IPS-18c (cell line): Measurements from ENCODE around the gene HLTF.
A peak's percentile ranks its signal among the peaks of the same experiment; 100 is the strongest.

Experiments
- H3K4me3 ChIP-seq: 2 replicates; pipeline ENCODE4 v1.7.0; 2013; ENCODE audit warnings: low read depth, mild to moderate bottlenecking, low read length, moderate library complexity; ENCODE audit not compliant: insufficient read depth
- H3K9me3 ChIP-seq: one replicate; pipeline ENCODE4 v1.6.1; 2013; ENCODE audit warnings: mild to moderate bottlenecking, low read length, moderate library complexity; ENCODE audit not compliant: control insufficient read depth, insufficient read depth

Gene HLTF

GRCh38 chr3:149095487-149095886, 9.2 kb upstream of the HLTF start:
- no peak overlapping the region for H3K4me3 ChIP-seq
- H3K9me3 ChIP-seq: peaks cover 2% of the 10 kb centered on the region

GRCh38 chr3:149091983-149092382, 5.7 kb upstream of the HLTF start:
- H3K4me3 ChIP-seq: no peak overlapping the region

GRCh38 chr3:149090907-149091306, 4.6 kb upstream of the HLTF start:
- Histone ChIP-seq H3K4me3 (no peak overlapping the region), H3K9me3 (peaks cover 2% of the 10 kb centered on the region)

More at GRCh38 chr3:149091983-149092382, 5.7 kb upstream of the HLTF start:
- H3K9me3 ChIP-seq: peaks cover 4% of the 10 kb centered on the region

GRCh38 chr3:149090461-149090860, 4.1 kb upstream of the HLTF start:
- Histone ChIP-seq H3K9me3 (peaks cover 2% of the 10 kb centered on the region), H3K4me3 (no peak overlapping the region)

GRCh38 chr3:149089395-149089794, 3.1 kb upstream of the HLTF start:
- H3K9me3 ChIP-seq: peaks cover 2% of the 10 kb centered on the region
- no peak overlapping the region for H3K4me3 ChIP-seq

GRCh38 chr3:149087208-149087607, 875 bp upstream of the HLTF start:
- Histone ChIP-seq H3K9me3 (peaks cover 5% of the 10 kb centered on the region), H3K4me3 (no peak overlapping the region)

- H3K9me3 ChIP-seq: peaks cover 5% of the 10 kb centered on the region
- H3K4me3 ChIP-seq: peak overlapping the region; percentile 79
Observed at GRCh38 chr3:149085828-149086231, 503 bp downstream of the HLTF start.

- peaks cover 3% of the 10 kb centered on the region for H3K9me3 ChIP-seq
- no peak overlapping the region for H3K4me3 ChIP-seq
Observed at GRCh38 chr3:149081772-149082171, 4.6 kb downstream of the HLTF start.

- Histone ChIP-seq H3K9me3 (peaks cover 3% of the 10 kb centered on the region), H3K4me3 (no peak overlapping the region)
Observed at GRCh38 chr3:149080699-149081091, 5.6 kb downstream of the HLTF start.

GRCh38 chr3:149080011-149080698, 6.2 kb downstream of the HLTF start:
- Histone ChIP-seq H3K4me3 (no peak overlapping the region), H3K9me3 (peaks cover 3% of the 10 kb centered on the region)

GRCh38 chr3:149077628-149078027, 8.7 kb downstream of the HLTF start:
- Histone ChIP-seq H3K4me3 (no peak overlapping the region), H3K9me3 (no peaks in the 10 kb centered on the region)

GRCh38 chr3:149067883-149068282, 18.4 kb downstream of the HLTF start:
- Histone ChIP-seq H3K4me3 (no peak overlapping the region), H3K9me3 (no peaks in the 10 kb centered on the region)

- Histone ChIP-seq H3K9me3 (no peaks in the 10 kb centered on the region), H3K4me3 (no peak overlapping the region)
Observed at GRCh38 chr3:149061776-149062175, 24.6 kb downstream of the HLTF start.

GRCh38 chr3:149058602-149059001, 27.7 kb downstream of the HLTF start:
- H3K9me3 ChIP-seq: no peaks in the 10 kb centered on the region

GRCh38 chr3:149058198-149058597, 28.1 kb downstream of the HLTF start:
- no peaks in the 10 kb centered on the region for H3K9me3 ChIP-seq

More at GRCh38 chr3:149058602-149059001, 27.7 kb downstream of the HLTF start:
- H3K4me3 ChIP-seq: no peak overlapping the region

GRCh38 chr3:149055575-149055974, 30.8 kb downstream of the HLTF start:
- Histone ChIP-seq H3K9me3 (no peaks in the 10 kb centered on the region), H3K4me3 (no peak overlapping the region)

More at GRCh38 chr3:149058198-149058597, 28.1 kb downstream of the HLTF start:
- no peak overlapping the region for H3K4me3 ChIP-seq

GRCh38 chr3:149044339-149045083, 41.8 kb downstream of the HLTF start:
- Histone ChIP-seq H3K4me3 (no peak overlapping the region), H3K9me3 (no peaks in the 10 kb centered on the region)

- no peaks in the 10 kb centered on the region for H3K9me3 ChIP-seq
- no peak overlapping the region for H3K4me3 ChIP-seq
Observed at GRCh38 chr3:149042789-149043386, 43.4 kb downstream of the HLTF start.
